Endothelial cell of umbilical vein (primary cell): ENCODE measurements around the gene SPTBN5. TPM values are rescaled to one million over a fixed set of nuclear protein-coding genes. Genes with fewer than 3 reads are reported as not detected.

ENCODE experiments used
- BruUV-seq: library from RNA; stranded (reverse); fragments of 400-500 nt; replicated peaks from 2 replicates; lab custom pipeline; 2021; lab: Mats Ljungman, UMichigan
- CTCF ChIA-PET: fragments of 300-600, 350-600 bp; sonication (Branson Sonifier 250); formaldehyde crosslinking; loops from one replicate; lab custom pipeline; 2021; ENCODE audit warnings: antibody characterized with exemption, inconsistent platforms; lab: Charles Lee
- POLR2A ChIA-PET: fragments of 300-600, 350-600 bp; sonication (Branson Sonifier 250); formaldehyde crosslinking; loops from one replicate; lab custom pipeline; 2021; ENCODE audit warnings: antibody characterized with exemption, inconsistent platforms; lab: Charles Lee
- DNase-seq: peaks from one replicate; pipeline ENCODE4 v3.0.0-alpha.2; 2011; ENCODE audit warnings: low read depth, low spot score
- FAIRE-seq: peaks from 2 replicates; lab custom pipeline; 2011; peaks lifted over from hg19 to GRCh38; lab: Jason Lieb, UNC
- H2AFZ ChIP-seq: 2 replicates; pipeline ENCODE4 v1.6.0; 2012; ENCODE audit warnings: low read depth, low read length, control low read depth, inconsistent platforms
- H3K27ac ChIP-seq: 2 replicates; pipeline ENCODE4 v1.5.1; 2011; ENCODE audit warnings: low read depth, mild to moderate bottlenecking, control low read depth, low read length, moderate library complexity; ENCODE audit not compliant: insufficient read depth
- H3K27me3 ChIP-seq, 2 experiments: 2 replicates each; pipeline versions ENCODE4 v1.6.0 to v1.6.1; 2011; ENCODE audit warnings: low read length in 2 of 2, mixed read lengths in 1 of 2; ENCODE audit not compliant: control insufficient read depth in 2 of 2, insufficient read depth in 2 of 2
- H3K36me3 ChIP-seq, 2 experiments: 2 replicates in 1 of 2; 3 replicates in 1 of 2; pipeline ENCODE4 v1.5.1; 2011; ENCODE audit warnings: low read length in 2 of 2, mild to moderate bottlenecking in 1 of 2, moderate library complexity in 1 of 2; ENCODE audit not compliant: control insufficient read depth in 2 of 2, insufficient read depth in 2 of 2; ENCODE audit errors: extremely low read depth in 1 of 2
- H3K4me1 ChIP-seq: 3 replicates; pipeline ENCODE4 v1.5.1; 2011; ENCODE audit warnings: mild to moderate bottlenecking, low read length; ENCODE audit not compliant: control insufficient read depth, insufficient read depth; ENCODE audit errors: extremely low read depth
- H3K4me2 ChIP-seq: 2 replicates; pipeline ENCODE4 v1.6.1; 2011; ENCODE audit warnings: low read length, control low read depth, mixed read lengths; ENCODE audit not compliant: insufficient read depth
- H3K4me3 ChIP-seq, 3 experiments: fragments of 200-600 bp in 1 of 3; sonication (generic), shearing (Covaris generic) in 1 of 3; replicated peaks in 1 of 3; 2 replicates each; pipeline ENCODE4 v1.5.1; 2011 to 2016; ENCODE audit warnings: control low read depth in 3 of 3, low read length in 3 of 3, mild to moderate bottlenecking in 2 of 3, inconsistent platforms in 1 of 3, low read depth in 1 of 3, moderate library complexity in 1 of 3; ENCODE audit not compliant: insufficient read depth in 1 of 3
- H3K79me2 ChIP-seq: 2 replicates; pipeline ENCODE4 v1.6.0; 2012; ENCODE audit warnings: low read length, inconsistent platforms; ENCODE audit not compliant: control insufficient read depth, insufficient read depth
- H3K9ac ChIP-seq: replicated peaks from 2 replicates; pipeline ENCODE3; 2011; ENCODE audit warnings: low read length, control low read depth; ENCODE audit not compliant: insufficient read depth; ENCODE audit errors: extremely low read depth
- H3K9me1 ChIP-seq: replicated peaks from 3 replicates; pipeline ENCODE4 v1.6.0; 2011; ENCODE audit warnings: mild to moderate bottlenecking, low read length; ENCODE audit not compliant: control insufficient read depth, insufficient read depth; ENCODE audit errors: extremely low read depth
- H3K9me3 ChIP-seq: replicated peaks from 2 replicates; pipeline ENCODE4 v1.5.1; 2012; ENCODE audit warnings: low read length, inconsistent platforms; ENCODE audit not compliant: control insufficient read depth, insufficient read depth
- H4K20me1 ChIP-seq: replicated peaks from 2 replicates; pipeline ENCODE3; 2011; ENCODE audit warnings: mild to moderate bottlenecking, low read length; ENCODE audit not compliant: control insufficient read depth, insufficient read depth; ENCODE audit errors: extremely low read depth
- CTCF ChIP-seq, 2 donors: IDR thresholded peaks; 1 replicate in 1 of 2; 2 replicates in 1 of 2; pipeline ENCODE4 v1.5.1; 2011; ENCODE audit warnings: low read length in 2 of 2, mild to moderate bottlenecking in 2 of 2, moderate library complexity in 2 of 2, control low read depth in 1 of 2, inconsistent platforms in 1 of 2, low read depth in 1 of 2; ENCODE audit not compliant: insufficient read depth in 1 of 2; ENCODE audit errors: extremely low read depth in 1 of 2
- EZH2 ChIP-seq: IDR thresholded peaks from 2 replicates; pipeline ENCODE4 v1.6.1; 2012; ENCODE audit warnings: borderline replicate concordance, low read depth, mild to moderate bottlenecking, moderate library complexity, low read length, inconsistent platforms; ENCODE audit not compliant: severe bottlenecking
- FOS ChIP-seq: IDR thresholded peaks from 2 replicates; pipeline ENCODE4 v1.6.1; 2011; ENCODE audit warnings: mild to moderate bottlenecking, low read length, moderate library complexity, borderline replicate concordance; ENCODE audit not compliant: insufficient read depth
- GATA2 ChIP-seq: IDR thresholded peaks from 2 replicates; pipeline ENCODE4 v1.7.0; 2011; ENCODE audit warnings: low read depth, mild to moderate bottlenecking, moderate library complexity, mixed read lengths, low read length; ENCODE audit not compliant: insufficient read length, insufficient read depth
- JUN ChIP-seq: IDR thresholded peaks from 2 replicates; pipeline ENCODE4 v1.6.1; 2011; ENCODE audit warnings: borderline replicate concordance, low read depth; ENCODE audit not compliant: insufficient read length, insufficient read depth
- MAX ChIP-seq: IDR thresholded peaks from 2 replicates; pipeline ENCODE4 v1.6.1; 2011; ENCODE audit not compliant: insufficient read depth, insufficient read length
- MYC ChIP-seq: IDR thresholded peaks from one replicate; pipeline ENCODE4 v1.6.1; 2011; ENCODE audit warnings: mild to moderate bottlenecking, low read depth, low read length
- POLR2A ChIP-seq: IDR thresholded peaks from 2 replicates; pipeline ENCODE4 v1.6.1; 2012; ENCODE audit warnings: low read depth, mild to moderate bottlenecking, control low read depth, low read length
- POLR2AphosphoS5 ChIP-seq: IDR thresholded peaks from 2 replicates; pipeline ENCODE4 v1.6.1; 2012; ENCODE audit warnings: low read depth, mild to moderate bottlenecking, control low read depth, low read length, moderate library complexity; ENCODE audit not compliant: insufficient read depth
- dilution Hi-C: fragments of 300-500 bp; cut with MboI; formaldehyde crosslinking; loops from one replicate; pipeline ENCODE4 v1.15.0; 2019; ENCODE audit warnings: low sequenced_read_pairs; ENCODE audit not compliant: extremely low pct_ligation_motif_present
- intact Hi-C: fragments of 100-400 bp; cut with micrococcal nuclease; formaldehyde crosslinking; loops from one replicate; pipeline ENCODE4 v1.10.0; 2022
- polyA plus RNA-seq, 4 experiments: library from polyadenylated mRNA; depleted of rRNA in 3 of 4; stranded (reverse) in 3 of 4; unstranded in 1 of 4; fragments of >200 nt; gene quantifications; 2 replicates each; pipeline versions ENCODE4 v1.2.1 to v1.2.3, GENCODE V29; 2011 to 2012; ENCODE audit warnings: missing spikeins in 1 of 4
- total RNA-seq: library from RNA; stranded (reverse); gene quantifications from 2 replicates; pipeline ENCODE4 v1.2.3, GENCODE V29; 2021

The SPTBN5 gene
- total and polyA plus RNA-seq, 2 donors (not counting 3 experiments of a cell fraction or from before 2014, with no cell fraction given), result 12.0 to 19.0 TPM

GRCh38 chr15:41884458-41884857 is 9.4 kb downstream of the SPTBN5 start:
- FAIRE-seq, result no peak
- no peak overlapping the region for H3K9ac ChIP-seq
- no peaks in the 10 kb centered on the region for H3K9me1 ChIP-seq
- no peak overlapping the region for H2AFZ ChIP-seq
- H4K20me1 ChIP-seq, result no peaks in the 10 kb centered on the region
- H3K4me2 ChIP-seq, result no peak overlapping the region
- peaks cover 5 to 33% of the 10 kb centered on the region in 2 experiments for H3K36me3 ChIP-seq
- H3K4me1 ChIP-seq, result no peaks in the 10 kb centered on the region
- H3K79me2 ChIP-seq, result no peaks in the 10 kb centered on the region
- no peak for DNase-seq
- no peak overlapping the region for H3K4me3 ChIP-seq
- TF ChIP-seq MYC, result no peak
- no peak for TF ChIP-seq POLR2A
- no peak for TF ChIP-seq POLR2AphosphoS5
- no peak for TF ChIP-seq CTCF (IDR thresholded peaks at IDR 0.05; ENCODE audit: extremely low read depth in 1 of 2, insufficient read depth in 1 of 2, low read depth in 1 of 2, low read length in 2 of 2)
- no peak for TF ChIP-seq JUN
- no peak for TF ChIP-seq GATA2
- no peak for TF ChIP-seq FOS
- no peak for TF ChIP-seq EZH2
- no peak for TF ChIP-seq MAX
- no peaks in the 10 kb centered on the region for H3K9me3 ChIP-seq
- ChIA-PET POLR2A (no interaction called here), CTCF (interaction anchor here (2.8 kb wide), 1 partner anchor 20 kb away, joined by 9 read pairs; no protein-coding TSS in a partner anchor)
- BruUV-seq, result no TSS peak
- intact Hi-C loops (no loop called here), dilution Hi-C loops (no loop called here)
- no peaks in the 10 kb centered on the region for H3K27me3 ChIP-seq
- no peak overlapping the region for H3K27ac ChIP-seq
